HEK293 (cell line): ENCODE data around the gene GRK5.

Experiments used
- ATF2 ChIP-seq: fragments of 450-650 bp; formaldehyde crosslinking; IDR thresholded peaks from 2 replicates; pipeline ENCODE4 v1.5.1; 2016; ENCODE audit warnings: missing biosample characterization, missing genetic modification characterization, low read depth
- CTCF ChIP-seq: fragments of 450-650 bp; formaldehyde crosslinking; IDR thresholded peaks from 2 replicates; pipeline ENCODE4 v1.5.1; 2016; ENCODE audit warnings: missing biosample characterization, missing genetic modification characterization
- KLF16 ChIP-seq: fragments of 450-650 bp; formaldehyde crosslinking; IDR thresholded peaks from 2 replicates; pipeline ENCODE4 v1.5.1; 2017; ENCODE audit warnings: missing biosample characterization, missing genetic modification characterization
- KLF17 ChIP-seq: fragments of 450-650 bp; formaldehyde crosslinking; IDR thresholded peaks from 2 replicates; pipeline ENCODE4 v1.5.1; 2016; ENCODE audit warnings: missing biosample characterization, missing genetic modification characterization
- KLF8 ChIP-seq: fragments of 450-650 bp; formaldehyde crosslinking; IDR thresholded peaks from 2 replicates; pipeline ENCODE4 v1.5.1; 2016; ENCODE audit warnings: missing biosample characterization, missing genetic modification characterization
- SCRT1 ChIP-seq: fragments of 450-650 bp; formaldehyde crosslinking; IDR thresholded peaks from 2 replicates; pipeline ENCODE4 v1.5.1; 2016; ENCODE audit warnings: missing biosample characterization, missing genetic modification characterization, borderline replicate concordance
- SP2 ChIP-seq: fragments of 450-650 bp; formaldehyde crosslinking; IDR thresholded peaks from 2 replicates; pipeline ENCODE4 v1.5.1; 2016; ENCODE audit warnings: missing biosample characterization, missing genetic modification characterization
- ZBTB17 ChIP-seq: fragments of 450-650 bp; formaldehyde crosslinking; IDR thresholded peaks from 2 replicates; pipeline ENCODE4 v1.5.1; 2016; ENCODE audit warnings: missing biosample characterization, missing genetic modification characterization
- ZFP3 ChIP-seq: fragments of 450-650 bp; formaldehyde crosslinking; IDR thresholded peaks from 2 replicates; pipeline ENCODE4 v1.5.1; 2016; ENCODE audit warnings: low read depth, missing biosample characterization, missing genetic modification characterization
- ZFP37 ChIP-seq: fragments of 450-650 bp; formaldehyde crosslinking; IDR thresholded peaks from 2 replicates; pipeline ENCODE4 v1.5.1; 2016; ENCODE audit warnings: missing biosample characterization, missing genetic modification characterization
- ZFP69B ChIP-seq: fragments of 450-650 bp; formaldehyde crosslinking; IDR thresholded peaks from 2 replicates; pipeline ENCODE4 v1.5.1; 2016; ENCODE audit warnings: missing biosample characterization, missing genetic modification characterization
- ZNF16 ChIP-seq: fragments of 450-650 bp; formaldehyde crosslinking; IDR thresholded peaks from 2 replicates; pipeline ENCODE4 v1.5.1; 2016; ENCODE audit warnings: low read depth, missing biosample characterization, missing genetic modification characterization
- ZNF19 ChIP-seq: fragments of 450-650 bp; formaldehyde crosslinking; IDR thresholded peaks from 2 replicates; pipeline ENCODE4; 2016; ENCODE audit warnings: missing biosample characterization, missing genetic modification characterization, low read depth
- ZNF239 ChIP-seq: fragments of 450-650 bp; formaldehyde crosslinking; IDR thresholded peaks from 2 replicates; pipeline ENCODE4 v1.5.1; 2016; ENCODE audit warnings: missing biosample characterization, missing genetic modification characterization
- ZNF292 ChIP-seq: fragments of 450-650 bp; formaldehyde crosslinking; IDR thresholded peaks from 2 replicates; pipeline ENCODE4 v1.5.1; 2016; ENCODE audit warnings: low read depth, missing biosample characterization, missing genetic modification characterization, borderline replicate concordance
- ZNF341 ChIP-seq: fragments of 450-650 bp; formaldehyde crosslinking; IDR thresholded peaks from 2 replicates; pipeline ENCODE4; 2016; ENCODE audit warnings: low read depth, missing biosample characterization, missing genetic modification characterization
- ZNF354C ChIP-seq: fragments of 450-650 bp; formaldehyde crosslinking; IDR thresholded peaks from 2 replicates; pipeline ENCODE4 v1.5.1; 2016; ENCODE audit warnings: missing biosample characterization, missing genetic modification characterization, low read depth, borderline replicate concordance
- ZNF37A ChIP-seq: fragments of 450-650 bp; IDR thresholded peaks from 2 replicates; pipeline ENCODE4 v1.5.1; 2018; ENCODE audit warnings: missing biosample characterization, missing genetic modification characterization
- ZNF416 ChIP-seq: fragments of 450-650 bp; formaldehyde crosslinking; IDR thresholded peaks from 2 replicates; pipeline ENCODE4 v1.5.1; 2016; ENCODE audit warnings: missing biosample characterization, missing genetic modification characterization
- ZNF423 ChIP-seq: fragments of 450-650 bp; formaldehyde crosslinking; IDR thresholded peaks from 2 replicates; pipeline ENCODE4 v1.5.1; 2016; ENCODE audit warnings: missing biosample characterization, missing genetic modification characterization
- ZNF48 ChIP-seq: fragments of 450-650 bp; formaldehyde crosslinking; IDR thresholded peaks from 2 replicates; pipeline ENCODE4 v1.5.1; 2016; ENCODE audit warnings: missing biosample characterization, missing genetic modification characterization
- ZNF596 ChIP-seq: fragments of 450-650 bp; IDR thresholded peaks from 2 replicates; pipeline ENCODE4 v1.5.0; 2018; ENCODE audit warnings: missing biosample characterization, mild to moderate bottlenecking, missing genetic modification characterization, moderate library complexity
- ZNF623 ChIP-seq: fragments of 450-650 bp; formaldehyde crosslinking; IDR thresholded peaks from 2 replicates; pipeline ENCODE4 v1.5.1; 2016; ENCODE audit warnings: missing biosample characterization, missing genetic modification characterization
- ZNF654 ChIP-seq: fragments of 450-650 bp; formaldehyde crosslinking; IDR thresholded peaks from 2 replicates; pipeline ENCODE4 v1.5.1; 2016; ENCODE audit warnings: low read depth, missing biosample characterization, missing genetic modification characterization
- ZNF701 ChIP-seq: fragments of 450-650 bp; formaldehyde crosslinking; IDR thresholded peaks from 2 replicates; pipeline ENCODE4 v1.5.1; 2016; ENCODE audit warnings: missing biosample characterization, missing genetic modification characterization
- ZNF747 ChIP-seq: fragments of 450-650 bp; formaldehyde crosslinking; IDR thresholded peaks from 2 replicates; pipeline ENCODE4 v1.5.1; 2016; ENCODE audit warnings: missing biosample characterization, missing genetic modification characterization
- ZNF776 ChIP-seq: fragments of 450-650 bp; formaldehyde crosslinking; IDR thresholded peaks from 2 replicates; pipeline ENCODE4 v1.5.0; 2017; ENCODE audit warnings: missing biosample characterization, missing genetic modification characterization, borderline replicate concordance
- TF ChIP-seq, protein P1 (sequence below): fragments of 450-650 bp; formaldehyde crosslinking; IDR thresholded peaks from 2 replicates; pipeline ENCODE4 v1.5.1; 2016; ENCODE audit warnings: missing biosample characterization, missing genetic modification characterization
- TF ChIP-seq, protein P2 (sequence below): fragments of 450-650 bp; formaldehyde crosslinking; conservative IDR thresholded peaks from 2 replicates; pipeline ENCODE4 v1.5.1; 2016; ENCODE audit warnings: low read depth, missing biosample characterization, missing genetic modification characterization
- TF ChIP-seq, protein P3 (sequence below): fragments of 450-650 bp; formaldehyde crosslinking; optimal IDR thresholded peaks from 2 replicates; pipeline ENCODE3; 2016; ENCODE audit warnings: missing biosample characterization, mild to moderate bottlenecking, missing genetic modification characterization

The GRK5 gene

GRCh38 chr10:119445311-119445934 lies 238.1 kb downstream of the GRK5 start (continued):
- TF ChIP-seq, protein P1, sequence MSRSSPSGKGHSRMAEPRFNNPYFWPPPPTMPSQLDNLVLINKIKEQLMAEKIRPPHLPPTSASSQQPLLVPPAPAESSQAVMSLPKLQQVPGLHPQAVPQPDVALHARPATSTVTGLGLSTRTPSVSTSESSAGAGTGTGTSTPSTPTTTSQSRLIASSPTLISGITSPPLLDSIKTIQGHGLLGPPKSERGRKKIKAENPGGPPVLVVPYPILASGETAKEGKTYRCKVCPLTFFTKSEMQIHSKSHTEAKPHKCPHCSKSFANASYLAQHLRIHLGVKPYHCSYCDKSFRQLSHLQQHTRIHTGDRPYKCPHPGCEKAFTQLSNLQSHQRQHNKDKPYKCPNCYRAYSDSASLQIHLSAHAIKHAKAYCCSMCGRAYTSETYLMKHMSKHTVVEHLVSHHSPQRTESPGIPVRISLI (tag by site-specific recombination): no peak
- no peak for TF ChIP-seq KLF16 (tag by site-specific recombination)
- TF ChIP-seq, protein P2, sequence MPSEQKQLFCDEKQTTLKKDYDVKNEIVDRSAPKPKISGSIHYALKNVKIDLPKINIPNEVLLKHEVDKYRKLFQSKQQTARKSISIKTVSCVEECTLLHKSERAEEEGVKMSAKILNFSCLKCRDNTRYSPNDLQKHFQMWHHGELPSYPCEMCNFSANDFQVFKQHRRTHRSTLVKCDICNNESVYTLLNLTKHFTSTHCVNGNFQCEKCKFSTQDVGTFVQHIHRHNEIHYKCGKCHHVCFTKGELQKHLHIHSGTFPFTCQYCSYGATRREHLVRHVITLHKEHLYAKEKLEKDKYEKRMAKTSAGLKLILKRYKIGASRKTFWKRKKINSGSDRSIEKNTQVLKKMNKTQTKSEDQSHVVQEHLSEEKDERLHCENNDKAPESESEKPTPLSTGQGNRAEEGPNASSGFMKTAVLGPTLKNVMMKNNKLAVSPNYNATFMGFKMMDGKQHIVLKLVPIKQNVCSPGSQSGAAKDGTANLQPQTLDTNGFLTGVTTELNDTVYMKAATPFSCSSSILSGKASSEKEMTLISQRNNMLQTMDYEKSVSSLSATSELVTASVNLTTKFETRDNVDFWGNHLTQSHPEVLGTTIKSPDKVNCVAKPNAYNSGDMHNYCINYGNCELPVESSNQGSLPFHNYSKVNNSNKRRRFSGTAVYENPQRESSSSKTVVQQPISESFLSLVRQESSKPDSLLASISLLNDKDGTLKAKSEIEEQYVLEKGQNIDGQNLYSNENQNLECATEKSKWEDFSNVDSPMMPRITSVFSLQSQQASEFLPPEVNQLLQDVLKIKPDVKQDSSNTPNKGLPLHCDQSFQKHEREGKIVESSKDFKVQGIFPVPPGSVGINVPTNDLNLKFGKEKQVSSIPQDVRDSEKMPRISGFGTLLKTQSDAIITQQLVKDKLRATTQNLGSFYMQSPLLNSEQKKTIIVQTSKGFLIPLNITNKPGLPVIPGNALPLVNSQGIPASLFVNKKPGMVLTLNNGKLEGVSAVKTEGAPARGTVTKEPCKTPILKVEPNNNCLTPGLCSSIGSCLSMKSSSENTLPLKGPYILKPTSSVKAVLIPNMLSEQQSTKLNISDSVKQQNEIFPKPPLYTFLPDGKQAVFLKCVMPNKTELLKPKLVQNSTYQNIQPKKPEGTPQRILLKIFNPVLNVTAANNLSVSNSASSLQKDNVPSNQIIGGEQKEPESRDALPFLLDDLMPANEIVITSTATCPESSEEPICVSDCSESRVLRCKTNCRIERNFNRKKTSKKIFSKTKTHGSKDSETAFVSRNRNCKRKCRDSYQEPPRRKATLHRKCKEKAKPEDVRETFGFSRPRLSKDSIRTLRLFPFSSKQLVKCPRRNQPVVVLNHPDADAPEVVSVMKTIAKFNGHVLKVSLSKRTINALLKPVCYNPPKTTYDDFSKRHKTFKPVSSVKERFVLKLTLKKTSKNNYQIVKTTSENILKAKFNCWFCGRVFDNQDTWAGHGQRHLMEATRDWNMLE (tag by site-specific recombination): no peak
- no peak for TF ChIP-seq ZNF292 (tag by site-specific recombination)
- no peak for TF ChIP-seq KLF17 (tag by site-specific recombination)
- peak; percentile 58; the same call in 1 of the 2 replicates for TF ChIP-seq ZFP37 (tag by site-specific recombination)
- TF ChIP-seq SP2 (tag by site-specific recombination): no peak
- no peak for TF ChIP-seq ZBTB17 (tag by site-specific recombination)
- no peak for TF ChIP-seq ATF2 (tag by site-specific recombination)
- TF ChIP-seq SCRT1 (tag by site-specific recombination): no peak
- TF ChIP-seq ZNF37A: no peak
- no peak for TF ChIP-seq ZNF747 (tag by site-specific recombination)
- no peak for TF ChIP-seq ZNF239 (tag by site-specific recombination)
- TF ChIP-seq ZNF776 (tag by site-specific recombination): no peak
- TF ChIP-seq ZNF596: no peak
- no peak for TF ChIP-seq ZNF701 (tag by site-specific recombination)
- TF ChIP-seq ZNF423: no peak
- TF ChIP-seq ZNF416 (tag by site-specific recombination): no peak
- no peak for TF ChIP-seq ZNF354C (tag by site-specific recombination)
- peak; percentile 86 for TF ChIP-seq CTCF (tag by site-specific recombination)
- no peak for TF ChIP-seq ZNF48
- peak; percentile 57 for TF ChIP-seq ZNF654 (tag by site-specific recombination)
- TF ChIP-seq ZNF16 (tag by site-specific recombination): no peak
- TF ChIP-seq ZFP69B (tag by site-specific recombination): no peak
- TF ChIP-seq ZNF341 (tag by site-specific recombination): no peak
- no peak for TF ChIP-seq ZNF19 (tag by site-specific recombination)
- TF ChIP-seq KLF8 (tag by site-specific recombination): no peak
- TF ChIP-seq ZNF623 (tag by site-specific recombination): no peak
- no peak for TF ChIP-seq ZFP3 (tag by site-specific recombination)
- TF ChIP-seq, protein P3, sequence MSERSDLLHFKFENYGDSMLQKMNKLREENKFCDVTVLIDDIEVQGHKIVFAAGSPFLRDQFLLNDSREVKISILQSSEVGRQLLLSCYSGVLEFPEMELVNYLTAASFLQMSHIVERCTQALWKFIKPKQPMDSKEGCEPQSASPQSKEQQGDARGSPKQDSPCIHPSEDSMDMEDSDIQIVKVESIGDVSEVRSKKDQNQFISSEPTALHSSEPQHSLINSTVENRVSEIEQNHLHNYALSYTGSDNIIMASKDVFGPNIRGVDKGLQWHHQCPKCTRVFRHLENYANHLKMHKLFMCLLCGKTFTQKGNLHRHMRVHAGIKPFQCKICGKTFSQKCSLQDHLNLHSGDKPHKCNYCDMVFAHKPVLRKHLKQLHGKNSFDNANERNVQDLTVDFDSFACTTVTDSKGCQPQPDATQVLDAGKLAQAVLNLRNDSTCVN: no peak
